SU-DHL-6 (cell line): Measurements from ENCODE around the gene ACTN1.
A peak's percentile ranks its signal among the peaks of the same experiment; 100 is the strongest.

Experiments
- H2AFZ ChIP-seq: fragments of 200-600 bp; sonication (generic); 2 replicates; pipeline ENCODE4 v1.6.1; 2014; ENCODE audit warnings: low read depth, mild to moderate bottlenecking, moderate library complexity, mixed read lengths, antibody characterized with exemption, low read length; ENCODE audit not compliant: severe bottlenecking
- H3F3A ChIP-seq: fragments of 200-600 bp; shearing (Covaris generic); 2 replicates; pipeline ENCODE4 v1.6.0; 2016; ENCODE audit warnings: antibody characterized with exemption, mild to moderate bottlenecking; ENCODE audit not compliant: insufficient read depth
- H3K27ac ChIP-seq: fragments of 200-600 bp; sonication (generic); 2 replicates; pipeline ENCODE4 v1.5.1; 2016; ENCODE audit warnings: low read depth, mild to moderate bottlenecking, low read length, moderate library complexity, mixed read lengths
- H3K27me3 ChIP-seq: fragments of 200-600 bp; sonication (generic), shearing (Covaris generic); 2 replicates; pipeline ENCODE4 v1.6.0; 2014; ENCODE audit warnings: mild to moderate bottlenecking, low read length
- H3K36me3 ChIP-seq: fragments of 200-600 bp; sonication (generic); 2 replicates; pipeline ENCODE4 v1.6.1; 2014; ENCODE audit warnings: mild to moderate bottlenecking, low read length, mixed read lengths
- H3K4me2 ChIP-seq: fragments of 300-600, 200-600 bp; shearing (Covaris generic), sonication (generic); 2 replicates; pipeline ENCODE4 v1.6.0; 2014; ENCODE audit warnings: low read length, low read depth, mild to moderate bottlenecking; ENCODE audit not compliant: poor library complexity, severe bottlenecking
- H3K4me3 ChIP-seq: fragments of 200-600 bp; sonication (generic); 2 replicates; pipeline ENCODE4 v1.5.1; 2014; ENCODE audit warnings: antibody characterized with exemption, low read length, mild to moderate bottlenecking, mixed read lengths; ENCODE audit not compliant: insufficient read depth, poor library complexity, severe bottlenecking
- H3K79me2 ChIP-seq: fragments of 200-600 bp; sonication (generic); 2 replicates; pipeline ENCODE4 v1.6.1; 2014; ENCODE audit warnings: mild to moderate bottlenecking, low read length, moderate library complexity; ENCODE audit not compliant: insufficient read depth
- H3K9ac ChIP-seq: fragments of 200-600 bp; sonication (generic); 2 replicates; pipeline ENCODE4 v1.7.0; 2014; ENCODE audit warnings: mild to moderate bottlenecking, low read length
- H3K9me2 ChIP-seq: fragments of 200-600 bp; sonication (generic); replicated peaks from 2 replicates; pipeline ENCODE4 v1.6.1; 2014; ENCODE audit warnings: low read length; ENCODE audit not compliant: insufficient read depth
- H3K9me3 ChIP-seq: fragments of 200-600 bp; sonication (generic); 2 replicates; pipeline ENCODE4 v1.6.1; 2014; ENCODE audit warnings: low read length, mixed read lengths; ENCODE audit not compliant: insufficient read depth
- H4K20me1 ChIP-seq: fragments of 200-600 bp; sonication (generic); 2 replicates; pipeline ENCODE4 v1.6.1; 2014; ENCODE audit warnings: low read depth, mild to moderate bottlenecking, antibody characterized with exemption, low read length, moderate library complexity, mixed read lengths
- EZH2phosphoT487 ChIP-seq: fragments of 200-600 bp; sonication (generic), shearing (Covaris generic); conservative IDR thresholded peaks from 2 replicates; pipeline ENCODE4 v1.6.1; 2018; ENCODE audit warnings: mild to moderate bottlenecking, antibody characterized with exemption, low read length, moderate library complexity, mixed read lengths
- TF ChIP-seq, protein P1 (sequence below): fragments of 200-600 bp; sonication (generic); IDR thresholded peaks from one replicate; pipeline ENCODE4 v1.5.1; 2017; ENCODE audit warnings: antibody characterized with exemption, mild to moderate bottlenecking, low read length, moderate library complexity; ENCODE audit not compliant: insufficient read depth, poor library complexity, severe bottlenecking

Gene ACTN1

DNA sequence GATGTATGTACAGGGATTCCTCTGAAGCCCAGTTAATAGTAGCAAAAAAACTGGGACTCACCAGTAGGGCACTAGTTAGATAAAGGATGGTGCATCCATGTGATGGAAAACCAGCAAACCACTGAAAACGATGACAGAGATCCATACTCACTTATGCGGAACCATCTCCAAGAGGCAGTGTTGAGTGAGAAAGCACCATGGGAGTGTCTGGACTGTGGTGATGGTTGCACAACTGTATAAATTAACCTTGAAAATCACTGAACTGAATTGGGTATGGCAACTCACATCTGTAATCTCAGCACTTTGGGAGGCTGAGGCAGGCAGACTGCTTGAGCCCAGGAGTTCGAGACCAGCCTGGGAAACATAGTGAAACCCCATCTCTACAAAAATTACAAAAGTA is 132.6 kb downstream of the ACTN1 start:
- Histone ChIP-seq H3K79me2 (no peaks in the 10 kb centered on the region), H3K4me3 (no peak overlapping the region), H3K27me3 (no peaks in the 10 kb centered on the region), H3K36me3 (no peaks in the 10 kb centered on the region), H4K20me1 (no peaks in the 10 kb centered on the region), H3K9me2 (no peaks in the 10 kb centered on the region), H3K9ac (no peak overlapping the region), H3K9me3 (no peaks in the 10 kb centered on the region), H3K27ac (no peak overlapping the region), H3F3A (no peaks in the 10 kb centered on the region), H3K4me2 (no peak overlapping the region), H2AFZ (no peak overlapping the region)
- TF ChIP-seq, protein P1, sequence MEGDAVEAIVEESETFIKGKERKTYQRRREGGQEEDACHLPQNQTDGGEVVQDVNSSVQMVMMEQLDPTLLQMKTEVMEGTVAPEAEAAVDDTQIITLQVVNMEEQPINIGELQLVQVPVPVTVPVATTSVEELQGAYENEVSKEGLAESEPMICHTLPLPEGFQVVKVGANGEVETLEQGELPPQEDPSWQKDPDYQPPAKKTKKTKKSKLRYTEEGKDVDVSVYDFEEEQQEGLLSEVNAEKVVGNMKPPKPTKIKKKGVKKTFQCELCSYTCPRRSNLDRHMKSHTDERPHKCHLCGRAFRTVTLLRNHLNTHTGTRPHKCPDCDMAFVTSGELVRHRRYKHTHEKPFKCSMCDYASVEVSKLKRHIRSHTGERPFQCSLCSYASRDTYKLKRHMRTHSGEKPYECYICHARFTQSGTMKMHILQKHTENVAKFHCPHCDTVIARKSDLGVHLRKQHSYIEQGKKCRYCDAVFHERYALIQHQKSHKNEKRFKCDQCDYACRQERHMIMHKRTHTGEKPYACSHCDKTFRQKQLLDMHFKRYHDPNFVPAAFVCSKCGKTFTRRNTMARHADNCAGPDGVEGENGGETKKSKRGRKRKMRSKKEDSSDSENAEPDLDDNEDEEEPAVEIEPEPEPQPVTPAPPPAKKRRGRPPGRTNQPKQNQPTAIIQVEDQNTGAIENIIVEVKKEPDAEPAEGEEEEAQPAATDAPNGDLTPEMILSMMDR: no peak
- no peak for TF ChIP-seq EZH2phosphoT487

DNA sequence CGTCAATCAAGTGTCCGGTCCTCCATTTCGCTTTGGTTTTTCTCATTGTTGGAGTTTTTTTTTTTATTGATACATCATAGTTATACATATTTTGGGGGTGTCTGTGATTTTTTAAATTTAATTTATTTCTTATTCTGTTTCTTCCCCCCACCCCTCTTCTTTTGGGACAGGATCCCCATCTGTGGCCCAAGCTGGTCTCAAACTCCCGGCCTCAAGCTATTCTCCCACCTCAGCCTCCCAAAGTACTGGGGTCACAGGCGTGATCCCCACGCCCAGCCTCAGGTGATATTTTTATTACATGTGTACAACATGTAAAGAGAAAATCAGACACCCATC is 134.9 kb downstream of the ACTN1 start:
- Histone ChIP-seq H3K4me2 (no peak overlapping the region), H3K4me3 (no peak overlapping the region), H3K36me3 (no peaks in the 10 kb centered on the region), H2AFZ (no peak overlapping the region), H3K9me3 (no peaks in the 10 kb centered on the region), H4K20me1 (no peaks in the 10 kb centered on the region), H3K27me3 (no peaks in the 10 kb centered on the region), H3K9ac (no peak overlapping the region), H3K79me2 (no peaks in the 10 kb centered on the region), H3K9me2 (no peaks in the 10 kb centered on the region), H3F3A (no peaks in the 10 kb centered on the region), H3K27ac (no peak overlapping the region)
- TF ChIP-seq EZH2phosphoT487: no peak
- TF ChIP-seq, protein P1: no peak

DNA sequence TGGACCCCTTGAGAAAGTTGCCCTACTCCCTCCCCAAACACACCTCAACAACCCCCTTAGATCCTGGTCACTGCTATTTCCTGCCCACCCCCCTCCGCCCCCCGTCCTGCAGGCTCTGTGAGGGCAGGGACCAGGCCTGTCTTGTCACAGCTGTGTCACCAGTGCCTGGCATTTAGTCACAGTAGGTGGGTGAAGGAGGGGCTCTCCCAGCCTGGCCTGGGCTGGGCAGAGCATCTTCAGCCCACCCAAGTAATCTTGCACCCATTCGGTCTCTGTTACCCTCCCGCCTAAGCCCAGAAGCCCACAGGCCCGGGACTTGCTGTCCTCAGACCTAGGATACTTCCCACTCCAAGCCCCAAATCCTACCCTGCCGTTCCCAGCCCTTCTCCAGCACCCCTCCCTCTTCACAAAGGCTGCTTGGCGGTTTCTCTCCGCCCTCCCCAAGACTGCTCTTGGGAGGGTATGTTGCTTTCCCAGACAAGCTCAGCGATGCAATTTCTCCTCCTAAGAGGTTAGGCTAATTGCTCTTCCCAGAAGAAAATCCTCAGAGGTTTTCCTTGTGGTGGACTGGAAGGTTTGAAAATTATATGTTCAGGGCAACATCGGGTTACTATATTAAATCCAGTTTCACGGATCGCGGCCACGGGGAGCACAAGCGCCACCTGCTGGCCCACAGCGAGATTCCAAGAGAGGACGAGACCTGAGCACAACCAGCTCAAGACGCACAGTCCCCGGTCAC is 135.5 kb downstream of the ACTN1 start:
- H3K9me3 ChIP-seq: no peaks in the 10 kb centered on the region
- H3K79me2 ChIP-seq: no peaks in the 10 kb centered on the region
- H4K20me1 ChIP-seq: no peaks in the 10 kb centered on the region
- no peaks in the 10 kb centered on the region for H3K9me2 ChIP-seq
- H2AFZ ChIP-seq: peak overlapping the region; percentile 42
- no peak overlapping the region for H3K4me3 ChIP-seq
- no peak overlapping the region for H3K9ac ChIP-seq
- H3F3A ChIP-seq: no peaks in the 10 kb centered on the region
- H3K27ac ChIP-seq: no peak overlapping the region
- H3K36me3 ChIP-seq: no peaks in the 10 kb centered on the region
- peak overlapping the region; percentile 34 for H3K4me2 ChIP-seq
- no peaks in the 10 kb centered on the region for H3K27me3 ChIP-seq
- TF ChIP-seq, protein P1: peak; percentile 82
- no peak for TF ChIP-seq EZH2phosphoT487
